ENCODE data around the gene NOL8. TPM values are rescaled to one million over a fixed set of nuclear protein-coding genes. Genes with fewer than 3 reads are reported as not detected.

NOL8 gene
- total and polyA plus RNA-seq, 4 donors = 5.3 to 21.2 (median 12.8) TPM

DNA sequence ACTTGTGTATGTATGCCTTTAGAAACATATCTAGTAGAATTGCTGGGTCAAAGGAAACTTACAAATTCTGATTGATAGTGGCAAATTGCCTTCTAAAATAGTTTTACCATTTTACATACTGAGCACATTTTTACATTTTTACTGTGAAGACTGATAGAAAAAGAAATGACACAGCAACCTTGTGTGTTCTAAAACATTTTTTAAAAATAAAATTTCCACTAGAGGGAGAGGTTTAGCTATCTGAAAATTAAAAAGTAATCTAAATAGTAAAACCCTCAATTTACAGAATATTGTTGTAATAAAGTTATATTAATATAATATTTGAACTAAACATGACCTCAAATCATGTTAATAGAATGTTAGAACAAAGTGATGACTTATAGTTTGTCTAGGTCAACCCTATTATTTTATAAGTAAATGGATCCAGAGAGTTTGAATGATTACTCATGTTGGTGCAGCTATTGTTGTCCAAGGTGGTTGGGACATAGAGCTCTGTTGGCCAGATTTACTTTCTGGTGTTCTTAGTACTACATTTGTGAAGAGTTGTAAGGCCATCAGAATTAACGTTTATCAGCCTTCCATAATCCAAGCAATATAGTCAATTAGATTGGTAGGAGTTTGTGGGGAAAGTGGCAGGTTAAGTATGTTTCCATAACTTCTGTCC is 17.8 kb upstream of the NOL8 start:
- WGBS = 89% methylated on average over 1 of the region's 1 CpG
- Histone ChIP-seq H3K27ac (ENCODE audit: low read depth in 1 of 2, low read length in 2 of 2) (no peak overlapping the region), H3K9me3 (ENCODE audit: control insufficient read depth in 4 of 4, low read length in 3 of 4) (no peaks in the 10 kb centered on the region), H3K4me1 (ENCODE audit: control insufficient read depth in 4 of 4, insufficient read depth in 4 of 4, low read length in 3 of 4) (no peaks in the 10 kb centered on the region), H3K36me3 (ENCODE audit: control insufficient read depth in 4 of 4, insufficient read depth in 3 of 4, low read depth in 1 of 4, low read length in 3 of 4) (no peaks in the 10 kb centered on the region), H3K9ac (ENCODE audit: low read depth in 1 of 2, low read length in 2 of 2) (no peak overlapping the region), H3K27me3 (ENCODE audit: control insufficient read depth in 4 of 4, insufficient read depth in 4 of 4, low read length in 3 of 4) (no peaks in the 10 kb centered on the region), H3K4me3 (ENCODE audit: low read depth in 1 of 3, low read length in 3 of 3) (no peak overlapping the region)
- DNase-seq (ENCODE audit: low spot score) = no peak
- no peak for TF ChIP-seq NR2F2 (IDR thresholded peaks at IDR 0.05)
- TF ChIP-seq RAD21 (IDR thresholded peaks at IDR 0.05) = peak; percentile 55 to 65

DNA sequence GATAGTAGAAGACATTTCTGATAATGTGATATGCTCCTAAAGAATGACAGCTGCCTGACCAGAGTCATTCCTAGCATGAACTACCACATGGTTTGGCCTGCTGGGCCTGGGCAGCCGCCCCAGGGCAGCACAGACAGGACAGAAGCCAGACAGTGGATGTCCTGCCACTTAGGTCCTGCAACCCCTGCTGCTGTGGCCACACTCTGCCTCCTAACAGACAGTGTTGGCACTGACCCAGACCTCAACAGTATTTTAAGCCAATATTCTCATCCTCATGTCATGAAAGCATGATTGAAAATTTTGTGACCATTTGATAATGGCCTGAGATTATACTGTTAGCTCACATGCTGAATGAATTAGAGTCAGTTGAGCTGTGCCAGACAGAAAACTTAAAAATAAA is 16.4 kb upstream of the NOL8 start:
- 98% methylated on average over 1 of the region's 1 CpG for WGBS
- no peak overlapping the region for H3K9ac ChIP-seq (ENCODE audit: low read depth in 1 of 2, low read length in 2 of 2)
- no peak overlapping the region for H3K4me3 ChIP-seq (ENCODE audit: low read depth in 1 of 3, low read length in 3 of 3)
- H3K9me3 ChIP-seq (ENCODE audit: control insufficient read depth in 4 of 4, low read length in 3 of 4) = no peaks in the 10 kb centered on the region
- no peak for DNase-seq (ENCODE audit: low spot score)
- no peak overlapping the region for H3K27ac ChIP-seq (ENCODE audit: low read depth in 1 of 2, low read length in 2 of 2)
- H3K36me3 ChIP-seq (ENCODE audit: control insufficient read depth in 4 of 4, insufficient read depth in 3 of 4, low read depth in 1 of 4, low read length in 3 of 4) = peaks cover 0 to 2% (median 0%) of the 10 kb centered on the region in 4 donors
- no peaks in the 10 kb centered on the region for H3K4me1 ChIP-seq (ENCODE audit: control insufficient read depth in 4 of 4, insufficient read depth in 4 of 4, low read length in 3 of 4)
- H3K27me3 ChIP-seq (ENCODE audit: control insufficient read depth in 4 of 4, insufficient read depth in 4 of 4, low read length in 3 of 4) = no peaks in the 10 kb centered on the region
- TF ChIP-seq TAF1 (conservative IDR thresholded peaks at IDR 0.05) = no peak

DNA sequence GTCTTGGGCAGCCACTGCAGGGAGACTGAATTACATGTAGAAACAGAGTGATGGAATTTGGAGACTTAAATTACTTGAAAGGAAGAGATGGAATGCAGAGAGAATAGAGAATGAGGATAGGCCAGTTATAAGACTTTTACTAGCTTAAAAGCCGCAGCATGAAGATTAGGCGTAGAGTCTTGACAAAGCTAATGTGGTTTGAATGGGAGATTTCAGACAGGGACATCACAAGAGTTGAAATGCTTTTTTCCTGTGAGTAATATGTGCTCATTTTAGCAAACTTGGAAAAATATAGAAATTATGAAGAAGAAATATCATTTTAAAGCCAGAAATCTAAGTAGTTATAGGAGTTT is 8.1 kb upstream of the NOL8 start:
- peaks cover 0 to 2% (median 0%) of the 10 kb centered on the region in 4 donors for H3K36me3 ChIP-seq (ENCODE audit: control insufficient read depth in 4 of 4, insufficient read depth in 3 of 4, low read depth in 1 of 4, low read length in 3 of 4)
- no peaks in the 10 kb centered on the region for H3K27me3 ChIP-seq (ENCODE audit: control insufficient read depth in 4 of 4, insufficient read depth in 4 of 4, low read length in 3 of 4)
- H3K27ac ChIP-seq (ENCODE audit: low read depth in 1 of 2, low read length in 2 of 2) = no peak overlapping the region
- H3K9ac ChIP-seq (ENCODE audit: low read depth in 1 of 2, low read length in 2 of 2) = no peak overlapping the region
- no peaks in the 10 kb centered on the region for H3K4me1 ChIP-seq (ENCODE audit: control insufficient read depth in 4 of 4, insufficient read depth in 4 of 4, low read length in 3 of 4)
- no peaks in the 10 kb centered on the region for H3K9me3 ChIP-seq (ENCODE audit: control insufficient read depth in 4 of 4, low read length in 3 of 4)
- DNase-seq (ENCODE audit: low spot score) = no peak
- H3K4me3 ChIP-seq (ENCODE audit: low read depth in 1 of 3, low read length in 3 of 3) = no peak overlapping the region
- WGBS = 100% methylated on average over 2 of the region's 2 CpGs
- TF ChIP-seq FOXA2 (IDR thresholded peaks at IDR 0.05) (no peak), HNF4A (conservative IDR thresholded peaks at IDR 0.05) (no peak)
- TF ChIP-seq, protein P1, sequence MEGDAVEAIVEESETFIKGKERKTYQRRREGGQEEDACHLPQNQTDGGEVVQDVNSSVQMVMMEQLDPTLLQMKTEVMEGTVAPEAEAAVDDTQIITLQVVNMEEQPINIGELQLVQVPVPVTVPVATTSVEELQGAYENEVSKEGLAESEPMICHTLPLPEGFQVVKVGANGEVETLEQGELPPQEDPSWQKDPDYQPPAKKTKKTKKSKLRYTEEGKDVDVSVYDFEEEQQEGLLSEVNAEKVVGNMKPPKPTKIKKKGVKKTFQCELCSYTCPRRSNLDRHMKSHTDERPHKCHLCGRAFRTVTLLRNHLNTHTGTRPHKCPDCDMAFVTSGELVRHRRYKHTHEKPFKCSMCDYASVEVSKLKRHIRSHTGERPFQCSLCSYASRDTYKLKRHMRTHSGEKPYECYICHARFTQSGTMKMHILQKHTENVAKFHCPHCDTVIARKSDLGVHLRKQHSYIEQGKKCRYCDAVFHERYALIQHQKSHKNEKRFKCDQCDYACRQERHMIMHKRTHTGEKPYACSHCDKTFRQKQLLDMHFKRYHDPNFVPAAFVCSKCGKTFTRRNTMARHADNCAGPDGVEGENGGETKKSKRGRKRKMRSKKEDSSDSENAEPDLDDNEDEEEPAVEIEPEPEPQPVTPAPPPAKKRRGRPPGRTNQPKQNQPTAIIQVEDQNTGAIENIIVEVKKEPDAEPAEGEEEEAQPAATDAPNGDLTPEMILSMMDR (IDR thresholded peaks at IDR 0.05; ENCODE audit: low read depth, low read length, missing input control) = no peak

DNA sequence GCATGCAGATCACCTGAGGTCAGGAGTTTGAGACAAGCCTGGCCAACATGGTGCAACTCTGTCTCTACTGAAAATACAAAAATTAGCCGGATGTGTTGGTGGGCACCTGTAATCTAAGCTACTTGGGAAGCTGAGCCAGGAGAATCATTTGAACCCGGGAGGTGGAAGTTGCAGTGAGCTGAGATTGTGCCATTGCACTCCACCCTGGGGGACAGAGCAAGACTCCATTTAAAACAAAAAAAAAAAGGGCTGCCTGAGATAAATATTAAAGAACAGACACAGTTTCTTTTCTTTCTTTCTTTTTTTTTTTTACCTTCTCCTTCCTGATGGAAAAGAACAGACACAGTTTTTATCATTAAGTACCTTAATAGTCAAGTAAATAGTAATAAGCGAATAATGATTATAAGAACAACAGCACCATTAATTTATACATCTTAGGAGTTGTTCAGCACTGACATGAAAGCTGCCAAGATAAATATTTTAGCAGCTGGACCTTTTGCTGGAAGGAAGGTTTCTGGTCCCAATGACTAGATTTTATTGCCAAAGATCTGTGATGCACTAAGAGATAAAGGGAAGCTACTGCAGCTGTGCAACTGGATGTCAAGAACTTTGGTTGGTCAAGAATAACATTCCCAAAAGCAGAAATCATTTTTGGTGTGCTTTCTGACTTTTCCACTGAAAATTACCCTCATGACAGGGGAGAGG is 7.6 kb upstream of the NOL8 start:
- no peak for DNase-seq (ENCODE audit: low spot score)
- Histone ChIP-seq H3K9ac (ENCODE audit: low read depth in 1 of 2, low read length in 2 of 2) (no peak overlapping the region), H3K4me1 (ENCODE audit: control insufficient read depth in 4 of 4, insufficient read depth in 4 of 4, low read length in 3 of 4) (no peaks in the 10 kb centered on the region), H3K27me3 (ENCODE audit: control insufficient read depth in 4 of 4, insufficient read depth in 4 of 4, low read length in 3 of 4) (no peaks in the 10 kb centered on the region), H3K36me3 (ENCODE audit: control insufficient read depth in 4 of 4, insufficient read depth in 3 of 4, low read depth in 1 of 4, low read length in 3 of 4) (peaks cover 0 to under 1% (median 0%) of the 10 kb centered on the region in 4 donors), H3K4me3 (ENCODE audit: low read depth in 1 of 3, low read length in 3 of 3) (no peak overlapping the region), H3K9me3 (ENCODE audit: control insufficient read depth in 4 of 4, low read length in 3 of 4) (no peaks in the 10 kb centered on the region), H3K27ac (ENCODE audit: low read depth in 1 of 2, low read length in 2 of 2) (no peak overlapping the region)
- WGBS = 95% methylated on average over 3 of the region's 3 CpGs
- TF ChIP-seq, protein P2, sequence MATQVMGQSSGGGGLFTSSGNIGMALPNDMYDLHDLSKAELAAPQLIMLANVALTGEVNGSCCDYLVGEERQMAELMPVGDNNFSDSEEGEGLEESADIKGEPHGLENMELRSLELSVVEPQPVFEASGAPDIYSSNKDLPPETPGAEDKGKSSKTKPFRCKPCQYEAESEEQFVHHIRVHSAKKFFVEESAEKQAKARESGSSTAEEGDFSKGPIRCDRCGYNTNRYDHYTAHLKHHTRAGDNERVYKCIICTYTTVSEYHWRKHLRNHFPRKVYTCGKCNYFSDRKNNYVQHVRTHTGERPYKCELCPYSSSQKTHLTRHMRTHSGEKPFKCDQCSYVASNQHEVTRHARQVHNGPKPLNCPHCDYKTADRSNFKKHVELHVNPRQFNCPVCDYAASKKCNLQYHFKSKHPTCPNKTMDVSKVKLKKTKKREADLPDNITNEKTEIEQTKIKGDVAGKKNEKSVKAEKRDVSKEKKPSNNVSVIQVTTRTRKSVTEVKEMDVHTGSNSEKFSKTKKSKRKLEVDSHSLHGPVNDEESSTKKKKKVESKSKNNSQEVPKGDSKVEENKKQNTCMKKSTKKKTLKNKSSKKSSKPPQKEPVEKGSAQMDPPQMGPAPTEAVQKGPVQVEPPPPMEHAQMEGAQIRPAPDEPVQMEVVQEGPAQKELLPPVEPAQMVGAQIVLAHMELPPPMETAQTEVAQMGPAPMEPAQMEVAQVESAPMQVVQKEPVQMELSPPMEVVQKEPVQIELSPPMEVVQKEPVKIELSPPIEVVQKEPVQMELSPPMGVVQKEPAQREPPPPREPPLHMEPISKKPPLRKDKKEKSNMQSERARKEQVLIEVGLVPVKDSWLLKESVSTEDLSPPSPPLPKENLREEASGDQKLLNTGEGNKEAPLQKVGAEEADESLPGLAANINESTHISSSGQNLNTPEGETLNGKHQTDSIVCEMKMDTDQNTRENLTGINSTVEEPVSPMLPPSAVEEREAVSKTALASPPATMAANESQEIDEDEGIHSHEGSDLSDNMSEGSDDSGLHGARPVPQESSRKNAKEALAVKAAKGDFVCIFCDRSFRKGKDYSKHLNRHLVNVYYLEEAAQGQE (IDR thresholded peaks at IDR 0.05) = no peak
- no peak for TF ChIP-seq GABPA (IDR thresholded peaks at IDR 0.05 in 1 of 2, conservative IDR thresholded peaks at IDR 0.05 in 1 of 2)
- TF ChIP-seq EGR1 (IDR thresholded peaks at IDR 0.05; ENCODE audit: low read depth in 2 of 2) = no peak
- TF ChIP-seq, protein P1 (IDR thresholded peaks at IDR 0.05; ENCODE audit: low read depth, low read length, missing input control) = no peak
- TF ChIP-seq RXRA (IDR thresholded peaks at IDR 0.05) = no peak
- TF ChIP-seq TAF1 (conservative IDR thresholded peaks at IDR 0.05) = no peak
- no peak for TF ChIP-seq YY1 (IDR thresholded peaks at IDR 0.05)
- no peak for TF ChIP-seq JUND (IDR thresholded peaks at IDR 0.05)
- no peak for TF ChIP-seq FOXA1 (IDR thresholded peaks at IDR 0.05)
- TF ChIP-seq HNF4A (conservative IDR thresholded peaks at IDR 0.05) = no peak
- no peak for TF ChIP-seq HNF4G (IDR thresholded peaks at IDR 0.05)
- TF ChIP-seq NR2F2 (IDR thresholded peaks at IDR 0.05) = no peak
- no peak for TF ChIP-seq FOXA2 (IDR thresholded peaks at IDR 0.05)

Measured in liver (tissue), 9 donors.